Peyer's patch (tissue), 4 donors: Measurements from ENCODE around the gene LYVE1. TPM values are rescaled to one million over a fixed set of nuclear protein-coding genes. Genes with fewer than 3 reads are reported as not detected.

ENCODE experiments used
- DNase-seq, 3 donors: peaks; one replicate each; pipeline ENCODE4 v3.0.0-alpha.2; 2017 to 2019
- H3K27ac ChIP-seq, 4 donors: fragments of 200-600 bp; sonication (generic); one replicate each; pipeline ENCODE4 v1.5.1; 2016 to 2019
- H3K27me3 ChIP-seq, 2 donors: fragments of 200-600 bp; sonication (generic); one replicate each; pipeline ENCODE4 v1.5.1; 2019
- H3K36me3 ChIP-seq, 3 donors: fragments of 200-600 bp; sonication (generic); one replicate each; pipeline ENCODE4 v1.5.1; 2016 to 2019
- H3K4me1 ChIP-seq, 4 donors: fragments of 200-600 bp; sonication (generic); one replicate each; pipeline ENCODE4 v1.5.1; 2016 to 2019
- H3K4me3 ChIP-seq, 4 donors: fragments of 200-600 bp; sonication (generic); 1 replicate in 3 of 4; 2 replicates in 1 of 4; pipeline ENCODE4 v1.5.1; 2016 to 2019; ENCODE audit warnings: mild to moderate bottlenecking in 1 of 4
- H3K9me3 ChIP-seq, 4 donors: fragments of 200-600 bp; sonication (generic); one replicate each; pipeline ENCODE4 v1.5.1; 2016 to 2019; ENCODE audit warnings: mild to moderate bottlenecking in 1 of 4
- CTCF ChIP-seq, 6 experiments: fragments of 450-650 bp in 4 of 6; fragments of 200-600 bp in 2 of 6; sonication (generic) in 1 of 6; IDR thresholded peaks; one replicate each; pipeline ENCODE4 v1.5.1; 2017 to 2019; ENCODE audit warnings: antibody characterized with exemption in 6 of 6, mild to moderate bottlenecking in 3 of 6, moderate library complexity in 1 of 6
- POLR2A ChIP-seq, 2 donors: fragments of 450-650 bp; IDR thresholded peaks; one replicate each; pipeline ENCODE4 v1.5.1; 2017; ENCODE audit warnings: antibody characterized with exemption in 2 of 2, mild to moderate bottlenecking in 2 of 2, moderate library complexity in 2 of 2
- total RNA-seq, 4 donors: library from RNA; depleted of rRNA; stranded (reverse); fragments of >200 nt; gene quantifications; one replicate each; pipeline ENCODE4 v1.1.0, GENCODE V29; 2016

The LYVE1 gene
- 10 to 100 TPM in 3 of 4 donors, 1 to 10 TPM in 1; 4.1 to 50.3 (median 21.4) TPM for total RNA-seq

GRCh38 chr11:10568486-10568941 lies at the start of gene LYVE1:
Gene LYVE1, minus strand, starts transcription at chr11:10568665. Its CDS starts 133 bp downstream, at chr11:10568532.
- Histone ChIP-seq H3K27ac (peak within 1 kb of the TSS in 1 of 4 donors; percentile 17), H3K9me3 (no peaks in the 10 kb centered on the region), H3K36me3 (no peaks in the 10 kb centered on the region), H3K27me3 (no peaks in the 10 kb centered on the region), H3K4me3 (no peak within 1 kb of the TSS), H3K4me1 (no peaks in the 10 kb centered on the region)
- no peak for DNase-seq
- peak in 1 of 2 donors; percentile 24 for TF ChIP-seq POLR2A (IDR thresholded peaks at IDR 0.05)
- no peak for TF ChIP-seq CTCF (IDR thresholded peaks at IDR 0.05)

- Histone ChIP-seq H3K9me3 (no peaks in the 10 kb centered on the region), H3K4me1 (no peaks in the 10 kb centered on the region), H3K4me3 (no peak overlapping the region), H3K36me3 (no peaks in the 10 kb centered on the region), H3K27me3 (no peaks in the 10 kb centered on the region), H3K27ac (peak overlapping the region in 2 of 4 donors; percentile 8 to 53)
- no peak for TF ChIP-seq POLR2A (IDR thresholded peaks at IDR 0.05)
- TF ChIP-seq CTCF (IDR thresholded peaks at IDR 0.05), result no peak
- no peak for DNase-seq
These were observed 49.1 kb upstream of the LYVE1 start for GRCh38 chr11:10617551-10617950.

GRCh38 chr11:10611979-10612862 lies 43.8 kb upstream of the LYVE1 start:
- Histone ChIP-seq H3K4me1 (peaks cover 0 to 11% (median 5%) of the 10 kb centered on the region in 4 donors), H3K9me3 (no peaks in the 10 kb centered on the region), H3K36me3 (no peaks in the 10 kb centered on the region), H3K27ac (peak overlapping the region in 2 of 4 donors; percentile 1 to 43), H3K4me3 (no peak overlapping the region), H3K27me3 (no peaks in the 10 kb centered on the region)
- no peak for TF ChIP-seq CTCF (IDR thresholded peaks at IDR 0.05)
- no peak for TF ChIP-seq POLR2A (IDR thresholded peaks at IDR 0.05)
- DNase-seq, result no peak

- peak overlapping the region in 2 of 4 donors; percentile 54 to 78 for H3K27ac ChIP-seq
These were observed 41.2 kb upstream of the LYVE1 start for GRCh38 chr11:10609636-10610035.

GRCh38 chr11:10608584-10608983 lies 40.1 kb upstream of the LYVE1 start:
- Histone ChIP-seq H3K4me1 (peaks cover 0 to 15% (median 7%) of the 10 kb centered on the region in 4 donors), H3K4me3 (no peak overlapping the region), H3K27me3 (no peaks in the 10 kb centered on the region), H3K27ac (peak overlapping the region in 3 of 4 donors; percentile 9 to 78 (median 54)), H3K9me3 (no peaks in the 10 kb centered on the region), H3K36me3 (no peaks in the 10 kb centered on the region)
- TF ChIP-seq CTCF (IDR thresholded peaks at IDR 0.05), result no peak
- TF ChIP-seq POLR2A (IDR thresholded peaks at IDR 0.05), result no peak
- no peak for DNase-seq

More at GRCh38 chr11:10609636-10610035, 41.2 kb upstream of the LYVE1 start:
- Histone ChIP-seq H3K36me3 (no peaks in the 10 kb centered on the region), H3K27me3 (no peaks in the 10 kb centered on the region), H3K4me1 (peaks cover 0 to 15% (median 7%) of the 10 kb centered on the region in 4 donors), H3K4me3 (no peak overlapping the region), H3K9me3 (no peaks in the 10 kb centered on the region)
- DNase-seq, result no peak
- TF ChIP-seq CTCF (IDR thresholded peaks at IDR 0.05) (no peak), POLR2A (IDR thresholded peaks at IDR 0.05) (no peak)
